SK-N-SH (cell line): Measurements from ENCODE around the gene TASP1.

ENCODE experiments used
- CTCF ChIP-seq: fragments of 200-600 bp; sonication (generic); IDR thresholded peaks from 2 replicates; pipeline ENCODE4 v1.6.1; 2017; ENCODE audit warnings: antibody characterized with exemption, mild to moderate bottlenecking, moderate library complexity
- EP300 ChIP-seq, 2 experiments: IDR thresholded peaks; 2 replicates each; pipeline versions ENCODE4 v1.4.0 to v1.6.1; 2012; ENCODE audit warnings: borderline replicate concordance in 1 of 2, low read depth in 1 of 2, low read length in 1 of 2
- FOXM1 ChIP-seq: IDR thresholded peaks from 2 replicates; pipeline ENCODE4 v1.4.0; 2012; ENCODE audit warnings: low read depth, mild to moderate bottlenecking
- GABPA ChIP-seq: IDR thresholded peaks from 2 replicates; pipeline ENCODE4 v1.4.0; 2012; ENCODE audit warnings: low read depth, mild to moderate bottlenecking
- IRF3 ChIP-seq: fragments of 150-350 bp; IDR thresholded peaks from 2 replicates; pipeline ENCODE4 v1.6.1; 2016; ENCODE audit warnings: mild to moderate bottlenecking, low read depth, low read length
- NRF1 ChIP-seq: IDR thresholded peaks from 2 replicates; pipeline ENCODE4 v1.6.1; 2012; ENCODE audit warnings: low read depth, mild to moderate bottlenecking, low read length
- PBX3 ChIP-seq: IDR thresholded peaks from 2 replicates; pipeline ENCODE4; 2012
- POLR2AphosphoS5 ChIP-seq: IDR thresholded peaks from 2 replicates; pipeline ENCODE4 v1.6.1; 2012; ENCODE audit warnings: low read depth, low read length
- SMC3 ChIP-seq: IDR thresholded peaks from 2 replicates; pipeline ENCODE4 v1.6.1; 2012; ENCODE audit warnings: low read depth, low read length, improper control_type of control experiment
- TEAD4 ChIP-seq: IDR thresholded peaks from 2 replicates; pipeline ENCODE4 v1.4.0; 2012; ENCODE audit warnings: mild to moderate bottlenecking, borderline replicate concordance; ENCODE audit not compliant: insufficient read depth
- YY1 ChIP-seq: IDR thresholded peaks from 2 replicates; pipeline ENCODE4 v1.4.0; 2012; ENCODE audit warnings: low read depth, mild to moderate bottlenecking

GRCh38 chr20:13420625-13421024 is 218.1 kb downstream of the TASP1 start:
- TF ChIP-seq SMC3 (no peak), CTCF (no peak), IRF3 (no peak), FOXM1 (no peak), POLR2AphosphoS5 (no peak), PBX3 (no peak), YY1 (no peak), NRF1 (no peak), GABPA (no peak), TEAD4 (no peak), EP300 (IDR thresholded peaks at IDR 0.05; ENCODE audit: borderline replicate concordance in 1 of 2, low read depth in 1 of 2, low read length in 1 of 2) (no peak)
